Measurements from ENCODE around the gene ZCCHC2. TPM values are rescaled to one million over a fixed set of nuclear protein-coding genes. Genes with fewer than 3 reads are reported as not detected.

ZCCHC2 gene
- total RNA-seq = 15.5 TPM

GRCh38 chr18:62522504-62523254 is at the start of gene ZCCHC2:
TSS of gene ZCCHC2 (plus strand) at chr18:62523025. CDS start at chr18:62523425, 400 bp downstream.

Other genes with a start within 250 kb of the ZCCHC2 start
- gene TNFRSF11A, start 197.7 kb upstream of the ZCCHC2 start, total RNA-seq = 0.46 TPM
- 27.9 TPM for gene PHLPP1, start 192.5 kb downstream of the ZCCHC2 start, total RNA-seq

All from diencephalon (tissue), 1 donor.